ENCODE data around the gene ZSCAN26. TPM values are rescaled to one million over a fixed set of nuclear protein-coding genes. Genes with fewer than 3 reads are reported as not detected.
"Not testable (repeated sequence)": the region's sequence is repeated elsewhere in the genome, so short reads cannot be mapped to it uniquely, and the experiment has no call there.

Gene ZSCAN26
- total RNA-seq, 8 experiments from 2014 or later: 6.4 to 29.9 (median 19.2) TPM

DNA sequence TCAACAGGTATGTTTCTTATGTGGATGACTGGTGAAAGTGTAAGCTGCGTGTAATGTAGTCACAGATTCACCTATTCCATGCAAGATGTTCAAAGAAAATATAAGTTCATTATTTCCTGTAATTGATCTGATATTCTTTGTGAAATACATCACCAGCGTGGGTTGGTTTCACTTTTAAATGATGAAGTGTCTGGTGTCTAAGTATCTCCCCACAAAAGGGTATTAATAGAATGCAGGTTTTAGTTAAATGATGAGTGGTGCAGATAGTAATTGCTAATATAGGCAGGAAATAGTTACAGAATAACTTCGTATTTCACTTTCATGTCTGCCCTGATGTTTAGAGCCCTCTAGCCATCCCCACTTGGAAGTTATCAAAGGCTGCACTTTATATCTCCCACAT, 36.6 kb downstream of the ZSCAN26 start:
- WGBS, 10 experiments: 79 to 100% (median 94%) methylated on average over 1 to 3 of the region's 3 CpGs; no CpG with 5 or more reads in 2 of the 10 experiments
- no peak for ATAC-seq (replicated peaks in 6 of 8)
- in situ Hi-C loops (cut with MboI; ENCODE audit: low pct_unique_long_range_greater_than_20kb in 2 of 9, low sequenced_read_pairs in 9 of 9, unreplicated experiment in 9 of 9): no loop called here
- Histone ChIP-seq H3K27ac (no peak overlapping the region), H3K4me1 (replicated peaks in 1 of 2) (no peaks in the 10 kb centered on the region), H3K4me3 (no peak overlapping the region)

DNA sequence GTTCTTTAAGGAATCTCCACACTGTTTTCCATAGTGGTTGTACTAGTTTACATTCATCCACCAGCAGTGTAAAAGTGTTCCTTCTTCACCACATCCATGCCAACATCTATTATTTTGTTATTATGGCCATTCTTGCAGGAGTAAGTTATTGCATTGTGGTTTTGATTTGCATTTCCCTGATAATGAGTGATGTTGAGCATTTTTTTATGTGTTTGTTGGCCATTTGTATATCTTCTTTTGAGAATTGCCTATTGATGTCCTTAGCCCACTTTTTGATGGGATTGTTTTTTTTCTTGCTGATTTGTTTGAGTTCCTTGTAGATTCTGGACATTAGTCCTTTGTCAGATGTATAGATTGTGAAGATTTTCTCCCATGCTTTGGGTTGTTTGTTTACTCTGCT, 39.4 kb downstream of the ZSCAN26 start:
- H3K4me3 ChIP-seq; ATAC-seq (replicated peaks in 6 of 8); in situ Hi-C loops (cut with MboI; ENCODE audit: low pct_unique_long_range_greater_than_20kb in 2 of 9, low sequenced_read_pairs in 9 of 9, unreplicated experiment in 9 of 9); H3K4me1 ChIP-seq (replicated peaks in 1 of 2); H3K27ac ChIP-seq: not testable (repeated sequence)

DNA sequence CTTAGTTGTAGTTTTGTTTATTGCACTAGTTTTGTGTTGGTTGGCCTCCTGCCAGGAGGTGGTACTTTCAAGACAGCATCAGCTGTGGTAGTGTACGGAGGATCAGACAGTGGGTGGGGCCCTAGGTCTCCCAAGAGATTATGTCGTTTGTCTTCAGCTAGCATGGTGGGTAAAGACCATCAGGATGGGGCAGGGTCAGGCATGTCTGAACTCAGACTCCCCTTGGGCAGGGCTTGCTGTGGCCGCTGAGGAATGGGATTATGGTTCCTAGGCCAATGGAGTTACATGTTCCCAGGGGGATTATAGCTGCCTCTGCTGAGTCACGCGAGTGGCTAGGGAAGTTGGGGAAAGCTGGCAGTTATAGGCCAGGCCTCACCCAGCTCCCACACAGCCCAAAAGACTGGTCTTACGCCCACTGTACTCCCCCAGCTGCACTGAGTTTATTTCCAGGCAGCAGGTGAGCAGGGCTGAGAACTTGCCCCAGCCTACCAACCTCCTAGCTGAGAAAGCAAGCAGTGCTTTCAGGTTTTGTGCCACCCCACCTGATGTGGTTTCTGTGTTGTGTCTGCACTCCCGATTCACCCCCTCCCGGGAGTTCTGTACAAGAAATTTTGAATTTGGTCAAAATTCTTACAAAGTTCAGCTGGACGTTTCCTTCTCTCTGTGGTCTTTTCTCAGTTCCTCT, 44.3 kb downstream of the ZSCAN26 start:
- H3K4me1 ChIP-seq (replicated peaks in 1 of 2): no peaks in the 10 kb centered on the region
- in situ Hi-C loops (cut with MboI; ENCODE audit: low pct_unique_long_range_greater_than_20kb in 2 of 9, low sequenced_read_pairs in 9 of 9, unreplicated experiment in 9 of 9): no loop called here
- H3K4me3 ChIP-seq: no peak overlapping the region
- peak in 1 of 8 experiments; percentile 18 for ATAC-seq (replicated peaks in 6 of 8)
- H3K27ac ChIP-seq: no peak overlapping the region
- 72 to 100% (median 90%) methylated on average over 1 to 4 of the region's 9 CpGs; no CpG with 5 or more reads in 1 of the 10 experiments for whole genome bisulfite sequencing, 10 experiments

DNA sequence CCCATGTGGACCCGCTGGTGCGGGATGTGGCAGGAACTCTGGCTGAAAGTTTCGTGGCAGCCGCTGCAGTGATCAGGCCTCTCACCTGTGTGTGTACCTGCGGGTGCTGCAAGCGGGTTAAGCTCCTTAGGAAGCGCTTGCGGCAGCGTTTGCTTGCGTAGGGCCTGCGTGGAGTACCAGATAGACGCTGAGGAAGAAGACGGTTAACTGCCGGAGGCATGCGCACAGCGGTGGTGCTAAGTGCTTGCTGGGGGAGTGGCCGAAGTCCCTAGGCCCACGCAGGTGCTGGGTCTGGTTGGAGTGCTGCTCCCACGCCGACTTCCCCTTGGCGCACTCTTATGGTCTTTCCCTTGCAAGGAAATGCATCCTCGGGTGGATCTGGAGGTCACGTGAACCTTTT, 46.0 kb downstream of the ZSCAN26 start:
- no peak overlapping the region for H3K27ac ChIP-seq
- ATAC-seq (replicated peaks in 6 of 8): no peak
- in situ Hi-C loops (cut with MboI; ENCODE audit: low pct_unique_long_range_greater_than_20kb in 2 of 9, low sequenced_read_pairs in 9 of 9, unreplicated experiment in 9 of 9): no loop called here
- no peaks in the 10 kb centered on the region for H3K4me1 ChIP-seq (replicated peaks in 1 of 2)
- WGBS, 10 experiments: 70 to 100% (median 94%) methylated on average over 1 to 16 of the region's 23 CpGs; no CpG with 5 or more reads in 1 of the 10 experiments
- no peak overlapping the region for H3K4me3 ChIP-seq

DNA sequence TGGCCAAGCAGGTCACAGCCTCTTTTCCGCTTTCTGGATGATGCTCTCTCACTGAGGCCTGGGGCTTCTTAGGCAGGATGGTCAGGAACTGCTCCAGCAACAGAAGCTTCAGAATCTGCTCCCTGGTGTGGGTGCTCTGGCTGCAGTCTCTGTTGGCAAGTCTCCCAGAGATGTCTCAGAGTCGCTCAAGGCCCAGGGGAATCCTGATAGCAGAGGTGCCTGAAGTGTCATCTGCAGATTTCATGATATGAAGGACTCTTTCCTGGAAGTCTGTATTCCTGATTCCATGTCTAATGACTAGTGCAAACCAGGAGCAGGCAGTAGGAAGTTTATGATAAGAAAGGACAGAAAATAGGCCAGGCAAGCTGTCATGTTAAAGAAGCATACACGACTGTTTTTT, 48.7 kb downstream of the ZSCAN26 start:
- Histone ChIP-seq H3K27ac (no peak overlapping the region), H3K4me3 (no peak overlapping the region), H3K4me1 (replicated peaks in 1 of 2) (no peaks in the 10 kb centered on the region)
- in situ Hi-C loops (cut with MboI; ENCODE audit: low pct_unique_long_range_greater_than_20kb in 2 of 9, low sequenced_read_pairs in 9 of 9, unreplicated experiment in 9 of 9): no loop called here
- ATAC-seq (replicated peaks in 6 of 8): no peak
- WGBS, 10 experiments: 51 to 100% (median 77%) methylated on average over 1 to 3 of the region's 3 CpGs; no CpG with 5 or more reads in 2 of the 10 experiments

DNA sequence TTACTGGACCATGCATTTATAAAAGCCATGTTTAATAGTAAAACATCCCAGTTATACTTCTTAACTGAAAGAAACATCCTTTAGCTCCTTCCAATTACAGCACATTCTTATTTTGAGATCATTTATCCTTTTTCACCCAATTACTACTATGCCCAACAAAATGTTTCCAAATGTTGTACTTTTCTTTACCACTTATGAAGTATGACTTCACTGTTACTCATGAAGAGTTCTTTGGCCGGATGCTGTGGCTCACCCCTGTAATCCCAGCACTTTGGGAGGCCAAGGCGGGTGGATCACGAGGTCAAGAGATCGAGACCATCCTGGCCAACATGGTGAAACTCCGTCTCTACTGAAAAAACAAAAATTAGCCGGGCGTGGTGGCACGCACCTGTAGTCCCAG, 50.9 kb downstream of the ZSCAN26 start:
- in situ Hi-C loops (cut with MboI; ENCODE audit: low pct_unique_long_range_greater_than_20kb in 2 of 9, low sequenced_read_pairs in 9 of 9, unreplicated experiment in 9 of 9); H3K4me1 ChIP-seq (replicated peaks in 1 of 2); H3K27ac ChIP-seq; H3K4me3 ChIP-seq; ATAC-seq (replicated peaks in 6 of 8): not testable (repeated sequence)
- WGBS, 10 experiments: 66 to 100% (median 89%) methylated on average over 1 to 8 of the region's 8 CpGs; no CpG with 5 or more reads in 4 of the 10 experiments

DNA sequence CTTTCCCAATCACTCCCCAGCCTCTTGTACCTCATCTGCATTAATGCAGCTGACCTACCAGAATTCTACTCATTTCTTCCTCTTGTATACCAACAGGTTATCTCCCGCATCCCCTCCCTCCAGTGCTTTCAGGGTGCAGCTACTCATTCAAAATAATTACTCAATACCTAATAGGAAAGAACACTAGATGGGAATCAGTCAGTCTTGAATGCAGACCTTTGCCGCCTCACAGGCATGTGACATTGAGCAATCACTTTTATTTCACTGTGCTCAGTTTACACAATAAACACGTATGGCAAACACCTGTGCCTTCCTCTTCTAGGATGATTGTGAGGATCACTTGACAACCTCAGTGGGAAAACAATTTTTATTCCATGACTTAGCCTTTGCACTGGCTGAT, 55.7 kb downstream of the ZSCAN26 start:
- ATAC-seq (replicated peaks in 6 of 8): no peak
- no peak overlapping the region for H3K4me3 ChIP-seq
- in situ Hi-C loops (cut with MboI; ENCODE audit: low pct_unique_long_range_greater_than_20kb in 2 of 9, low sequenced_read_pairs in 9 of 9, unreplicated experiment in 9 of 9): no loop called here
- H3K4me1 ChIP-seq (replicated peaks in 1 of 2): no peaks in the 10 kb centered on the region
- H3K27ac ChIP-seq: no peak overlapping the region
- 20 to 100% (median 88%) methylated on average over 1 to 3 of the region's 3 CpGs for WGBS, 10 experiments

DNA sequence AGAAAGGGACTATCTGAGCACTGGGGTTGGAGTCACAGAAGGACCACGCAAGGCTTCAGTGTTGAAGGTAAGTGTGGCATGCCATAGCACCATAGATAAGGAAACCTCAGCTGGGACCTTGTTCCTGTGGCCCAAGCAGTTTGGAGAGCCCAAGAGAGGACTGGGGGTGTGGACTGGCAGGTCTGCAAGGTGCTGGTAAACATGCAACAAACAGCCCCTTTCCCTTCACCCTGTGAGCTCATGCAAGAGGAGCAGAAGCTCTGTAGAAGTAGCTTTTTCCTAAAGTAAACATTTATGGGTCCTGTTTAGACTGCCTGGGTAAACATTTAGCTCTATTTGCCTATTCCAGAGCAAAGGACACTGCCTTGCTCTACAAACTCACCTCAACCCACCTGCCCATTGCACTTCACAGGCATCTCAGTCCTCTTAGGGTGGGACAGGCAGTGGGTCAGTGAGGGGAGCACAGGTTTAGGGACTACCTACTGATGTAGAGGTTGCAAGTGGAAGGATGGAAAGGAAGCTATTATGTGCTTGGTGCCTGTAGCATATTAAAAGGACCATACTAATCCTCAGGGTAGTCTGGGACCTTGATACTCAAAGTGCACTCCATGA, 57.0 kb downstream of the ZSCAN26 start:
- in situ Hi-C loops (cut with MboI; ENCODE audit: low pct_unique_long_range_greater_than_20kb in 2 of 9, low sequenced_read_pairs in 9 of 9, unreplicated experiment in 9 of 9): no loop called here
- 82 to 100% (median 100%) methylated on average over 1 of the region's 1 CpG; no CpG with 5 or more reads in 2 of the 10 experiments for WGBS, 10 experiments
- Histone ChIP-seq H3K4me1 (replicated peaks in 1 of 2) (no peaks in the 10 kb centered on the region), H3K27ac (no peak overlapping the region), H3K4me3 (no peak overlapping the region)
- no peak for ATAC-seq (replicated peaks in 6 of 8)

DNA sequence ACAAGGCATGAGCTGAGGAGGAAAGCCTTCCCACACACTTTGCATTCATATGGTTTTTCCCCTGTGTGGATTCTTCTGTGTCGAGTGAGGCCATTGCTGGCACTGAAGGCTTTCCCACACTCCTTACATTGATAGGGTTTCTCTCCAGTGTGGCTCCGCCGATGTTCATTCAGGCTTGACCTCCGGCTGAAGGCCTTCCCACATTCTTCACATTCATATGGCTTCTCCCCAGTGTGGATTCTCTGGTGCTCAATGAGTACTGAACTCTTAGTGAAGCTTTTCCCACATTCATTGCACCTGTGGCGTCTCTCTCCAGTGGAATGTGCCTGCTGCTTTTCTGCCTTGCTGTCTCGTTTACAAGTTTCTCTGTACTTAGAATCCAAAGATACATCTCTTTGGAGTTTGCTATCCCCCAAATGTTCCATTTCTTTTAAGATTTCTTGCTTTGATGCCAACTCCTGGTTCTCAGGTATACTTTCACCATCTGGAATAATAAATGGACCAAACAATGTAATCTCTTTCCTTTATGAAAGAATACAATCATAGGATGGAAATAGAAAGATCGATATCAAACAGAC, 59.5 kb downstream of the ZSCAN26 start:
- Histone ChIP-seq H3K4me3 (no peak overlapping the region), H3K4me1 (replicated peaks in 1 of 2) (no peaks in the 10 kb centered on the region), H3K27ac (no peak overlapping the region)
- ATAC-seq (replicated peaks in 6 of 8): no peak
- 14 to 100% (median 67%) methylated on average over 2 to 6 of the region's 7 CpGs; no CpG with 5 or more reads in 1 of the 10 experiments for WGBS, 10 experiments
- in situ Hi-C loops (cut with MboI; ENCODE audit: low pct_unique_long_range_greater_than_20kb in 2 of 9, low sequenced_read_pairs in 9 of 9, unreplicated experiment in 9 of 9): no loop called here

Other genes starting within 250 kb of the ZSCAN26 start
- gene ZNF165, start 186.6 kb upstream of the ZSCAN26 start, total RNA-seq: 1 to 10 TPM in 1 of 8 experiments, under 1 TPM in 7; 0.56 to 2.1 (median 0.79) TPM
- 10 to 100 TPM in 3 of 8 experiments, 1 to 10 TPM in 5; 1.6 to 19.7 (median 9.0) TPM for gene ZSCAN16, start 142.5 kb upstream of the ZSCAN26 start, total RNA-seq
- 10 to 100 TPM; 12.9 to 41.1 (median 27.1) TPM for gene ZKSCAN8, start 125.3 kb upstream of the ZSCAN26 start, total RNA-seq
- 10 to 100 TPM in 7 of 8 experiments, 1 to 10 TPM in 1; 6.3 to 45.9 (median 26.5) TPM for gene ZSCAN9, start 41.9 kb upstream of the ZSCAN26 start, total RNA-seq
- 1 to 10 TPM; 4.6 to 9.4 (median 7.2) TPM for gene ZKSCAN4, start 14.9 kb upstream of the ZSCAN26 start, total RNA-seq
- gene NKAPL, start 7.8 kb upstream of the ZSCAN26 start, total RNA-seq: 1 to 10 TPM in 1 of 8 experiments, under 1 TPM in 4, not detected in 3; 0.14 to 5.3 (median 0.42) TPM
- gene PGBD1, start 14.4 kb downstream of the ZSCAN26 start, total RNA-seq: 10 to 100 TPM in 2 of 8 experiments, 1 to 10 TPM in 5, under 1 TPM in 1; 0.81 to 11.5 (median 7.5) TPM
- gene ZSCAN31, start 69.0 kb downstream of the ZSCAN26 start, total RNA-seq: 10 to 100 TPM in 1 of 8 experiments, 1 to 10 TPM in 7; 4.7 to 11.1 (median 6.5) TPM
- gene ZKSCAN3, start 82.8 kb downstream of the ZSCAN26 start, total RNA-seq: 10 to 100 TPM in 1 of 8 experiments, 1 to 10 TPM in 7; 2.5 to 10.3 (median 7.8) TPM
- gene ZSCAN12, start 132.6 kb downstream of the ZSCAN26 start, total RNA-seq: 10 to 100 TPM in 6 of 8 experiments, 1 to 10 TPM in 2; 6.1 to 13.1 (median 10.9) TPM
- 10 to 100 TPM in 2 of 8 experiments, 1 to 10 TPM in 6; 2.5 to 11.5 (median 8.1) TPM for gene ZSCAN23, start 176.3 kb downstream of the ZSCAN26 start, total RNA-seq
- under 1 TPM in 2 of 8 experiments, not detected in 6; 0.15 to 0.38 TPM for gene GPX6, start 248.7 kb downstream of the ZSCAN26 start, total RNA-seq